ENCODE results near the gene LRP5. TPM values are rescaled to one million over a fixed set of nuclear protein-coding genes. Genes with fewer than 3 reads are reported as not detected.

Gene LRP5
- total RNA-seq, 2 experiments from 2014 or later, result 2.0 to 2.9 TPM

DNA sequence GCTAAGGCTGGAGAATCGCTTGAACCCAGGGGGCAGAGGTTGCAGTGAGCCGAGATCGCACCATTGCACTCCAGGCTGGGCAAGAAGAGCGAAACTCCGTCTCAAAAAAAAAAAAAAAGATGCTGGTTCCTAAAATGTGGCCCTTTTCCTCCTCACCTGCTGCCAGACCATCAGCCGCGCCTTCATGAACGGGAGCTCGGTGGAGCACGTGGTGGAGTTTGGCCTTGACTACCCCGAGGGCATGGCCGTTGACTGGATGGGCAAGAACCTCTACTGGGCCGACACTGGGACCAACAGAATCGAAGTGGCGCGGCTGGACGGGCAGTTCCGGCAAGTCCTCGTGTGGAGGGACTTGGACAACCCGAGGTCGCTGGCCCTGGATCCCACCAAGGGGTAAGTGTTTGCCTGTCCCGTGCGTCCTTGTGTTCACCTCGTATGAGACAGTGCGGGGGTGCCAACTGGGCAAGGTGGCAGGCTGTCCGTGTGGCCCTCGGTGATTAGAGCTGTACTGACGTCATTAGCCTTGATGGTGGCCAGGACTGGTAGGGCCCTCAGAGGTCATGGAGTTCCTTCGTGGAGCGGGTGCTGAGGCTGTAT, 97.5 kb downstream of the LRP5 start:
- Mint-ChIP-seq H3K4me3 (no peak overlapping the region), H3K27me3 (no peaks in the 10 kb centered on the region), H3K27ac (no peak overlapping the region), H3K9me3 (no peaks in the 10 kb centered on the region), H3K36me3 (ENCODE audit: low read depth) (no peaks in the 10 kb centered on the region), H3K4me1 (ENCODE audit: low read depth) (no peaks in the 10 kb centered on the region)
- Histone ChIP-seq H3K9me3 (ENCODE audit: control insufficient read depth in 1 of 2, insufficient read depth in 1 of 2, low read length in 2 of 2) (no peaks in the 10 kb centered on the region), H3K36me3 (ENCODE audit: insufficient read depth, low read length) (no peaks in the 10 kb centered on the region), H3K4me1 (ENCODE audit: insufficient read depth, low read length) (no peaks in the 10 kb centered on the region), H3K4me3 (ENCODE audit: low read length) (no peak overlapping the region), H3K27me3 (ENCODE audit: control insufficient read depth in 1 of 2, insufficient read depth in 2 of 2, low read length in 2 of 2) (no peaks in the 10 kb centered on the region), H3K27ac (ENCODE audit: low read depth in 1 of 2, low read length in 2 of 2) (no peak overlapping the region)
- CTCF ChIA-PET, result no interaction called here
- DNase-seq, result no peak
- ATAC-seq (ENCODE audit: poor library complexity), result no peak
- TF ChIP-seq CTCF (IDR thresholded peaks at IDR 0.05), result no peak
- POLR2A ChIA-PET, result no interaction called here
- intact Hi-C loops (cut with DNase I, micrococcal nuclease), result no loop called here

DNA sequence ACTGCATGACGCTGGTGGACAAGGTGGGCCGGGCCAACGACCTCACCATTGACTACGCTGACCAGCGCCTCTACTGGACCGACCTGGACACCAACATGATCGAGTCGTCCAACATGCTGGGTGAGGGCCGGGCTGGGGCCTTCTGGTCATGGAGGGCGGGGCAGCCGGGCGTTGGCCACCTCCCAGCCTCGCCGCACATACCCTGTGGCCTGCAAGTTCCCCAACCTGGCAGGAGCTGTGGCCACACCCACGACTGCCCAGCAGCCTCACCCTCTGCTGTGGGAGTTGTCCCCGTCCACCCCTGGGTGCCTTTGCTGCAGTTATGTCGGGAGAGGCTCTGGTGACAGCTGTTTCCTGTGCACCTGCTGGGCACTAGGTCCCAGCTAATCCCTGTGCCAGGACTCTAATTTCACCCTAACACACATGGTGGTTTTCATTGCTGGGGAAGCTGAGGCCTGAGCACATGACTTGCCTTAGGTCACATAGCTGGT, 99.2 kb downstream of the LRP5 start:
- Mint-ChIP-seq H3K27ac (no peak overlapping the region), H3K27me3 (no peaks in the 10 kb centered on the region), H3K4me1 (ENCODE audit: low read depth) (no peaks in the 10 kb centered on the region), H3K9me3 (no peaks in the 10 kb centered on the region), H3K36me3 (ENCODE audit: low read depth) (no peaks in the 10 kb centered on the region), H3K4me3 (no peak overlapping the region)
- Histone ChIP-seq H3K36me3 (ENCODE audit: insufficient read depth, low read length) (no peaks in the 10 kb centered on the region), H3K27me3 (ENCODE audit: control insufficient read depth in 1 of 2, insufficient read depth in 2 of 2, low read length in 2 of 2) (no peaks in the 10 kb centered on the region), H3K9me3 (ENCODE audit: control insufficient read depth in 1 of 2, insufficient read depth in 1 of 2, low read length in 2 of 2) (no peaks in the 10 kb centered on the region), H3K4me3 (ENCODE audit: low read length) (no peak overlapping the region), H3K27ac (ENCODE audit: low read depth in 1 of 2, low read length in 2 of 2) (no peak overlapping the region), H3K4me1 (ENCODE audit: insufficient read depth, low read length) (no peaks in the 10 kb centered on the region)
- ATAC-seq (ENCODE audit: poor library complexity) (no peak), DNase-seq (no peak)
- POLR2A ChIA-PET, result no interaction called here
- intact Hi-C loops (cut with DNase I, micrococcal nuclease), result no loop called here
- CTCF ChIA-PET, result no interaction called here
- TF ChIP-seq CTCF (IDR thresholded peaks at IDR 0.05), result no peak

DNA sequence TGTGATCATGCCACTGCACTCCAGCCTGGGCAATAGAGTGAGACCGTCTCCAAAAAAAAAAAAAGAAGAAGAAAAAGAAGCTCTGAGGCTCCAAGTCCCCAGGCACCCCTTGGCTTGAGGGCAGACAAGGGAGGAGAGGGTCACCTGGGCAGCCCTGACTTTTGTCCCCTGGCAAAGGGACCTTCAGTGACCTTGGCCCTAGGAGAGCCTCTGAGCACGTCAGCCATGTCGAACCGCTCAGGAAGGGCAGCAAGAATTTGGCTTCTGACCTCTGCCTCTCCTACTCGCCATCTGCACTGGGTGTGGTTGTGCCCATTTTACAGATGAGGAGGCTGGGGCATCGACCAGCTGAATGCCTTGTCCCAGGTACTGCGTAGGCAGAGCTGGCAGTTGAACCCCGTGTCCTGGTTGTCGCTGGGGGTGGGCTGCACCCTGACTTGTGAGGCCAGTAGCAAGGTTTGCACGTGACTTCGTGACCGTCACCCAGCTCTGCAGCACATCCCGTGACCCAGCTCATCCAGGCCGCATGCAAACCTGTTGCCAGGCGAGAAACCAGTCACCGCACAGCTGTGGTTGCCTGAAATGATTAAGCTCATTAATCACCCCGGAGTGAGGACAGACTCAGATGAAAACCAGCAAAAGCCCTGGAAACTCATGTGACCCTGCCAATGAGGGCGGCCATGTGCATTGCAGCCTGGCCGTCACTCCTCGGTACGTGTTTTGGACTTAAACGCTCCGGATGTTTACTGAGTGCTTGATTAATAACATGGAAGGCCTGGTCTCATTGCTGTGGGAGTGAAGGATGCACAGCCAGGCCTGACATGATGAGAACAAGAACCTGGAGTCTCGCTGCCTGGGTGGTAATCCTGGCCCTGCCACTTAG, 100.4 kb downstream of the LRP5 start:
- Mint-ChIP-seq H3K27ac (no peak overlapping the region), H3K4me3 (no peak overlapping the region), H3K36me3 (ENCODE audit: low read depth) (no peaks in the 10 kb centered on the region), H3K4me1 (ENCODE audit: low read depth) (no peaks in the 10 kb centered on the region), H3K9me3 (no peaks in the 10 kb centered on the region), H3K27me3 (no peaks in the 10 kb centered on the region)
- intact Hi-C loops (cut with DNase I, micrococcal nuclease), result no loop called here
- ATAC-seq (ENCODE audit: poor library complexity) (no peak), DNase-seq (no peak)
- ChIA-PET POLR2A (no interaction called here), CTCF (no interaction called here)
- no peak overlapping the region for H3K4me3 ChIP-seq (ENCODE audit: low read length)
- no peak overlapping the region for H3K27ac ChIP-seq (ENCODE audit: low read depth in 1 of 2, low read length in 2 of 2)
- TF ChIP-seq CTCF (IDR thresholded peaks at IDR 0.05), result no peak
- H3K9me3 ChIP-seq (ENCODE audit: control insufficient read depth in 1 of 2, insufficient read depth in 1 of 2, low read length in 2 of 2), result no peaks in the 10 kb centered on the region
- no peaks in the 10 kb centered on the region for H3K4me1 ChIP-seq (ENCODE audit: insufficient read depth, low read length)
- H3K36me3 ChIP-seq (ENCODE audit: insufficient read depth, low read length), result no peaks in the 10 kb centered on the region
- no peaks in the 10 kb centered on the region for H3K27me3 ChIP-seq (ENCODE audit: control insufficient read depth in 1 of 2, insufficient read depth in 2 of 2, low read length in 2 of 2)
